C4-2B (cell line): ENCODE results near the gene SOX6.

Experiments used
- H3K27ac ChIP-seq: fragments of 450-650 bp; 2 replicates; pipeline ENCODE4 v1.5.1; 2017
- CTCF ChIP-seq: fragments of 450-650 bp; conservative IDR thresholded peaks from 2 replicates; pipeline ENCODE4 v1.5.1; 2017; ENCODE audit warnings: mild to moderate bottlenecking
- ZFX ChIP-seq: fragments of 450-650 bp; IDR thresholded peaks from 2 replicates; pipeline ENCODE4 v1.6.1; 2017

SOX6 gene

DNA sequence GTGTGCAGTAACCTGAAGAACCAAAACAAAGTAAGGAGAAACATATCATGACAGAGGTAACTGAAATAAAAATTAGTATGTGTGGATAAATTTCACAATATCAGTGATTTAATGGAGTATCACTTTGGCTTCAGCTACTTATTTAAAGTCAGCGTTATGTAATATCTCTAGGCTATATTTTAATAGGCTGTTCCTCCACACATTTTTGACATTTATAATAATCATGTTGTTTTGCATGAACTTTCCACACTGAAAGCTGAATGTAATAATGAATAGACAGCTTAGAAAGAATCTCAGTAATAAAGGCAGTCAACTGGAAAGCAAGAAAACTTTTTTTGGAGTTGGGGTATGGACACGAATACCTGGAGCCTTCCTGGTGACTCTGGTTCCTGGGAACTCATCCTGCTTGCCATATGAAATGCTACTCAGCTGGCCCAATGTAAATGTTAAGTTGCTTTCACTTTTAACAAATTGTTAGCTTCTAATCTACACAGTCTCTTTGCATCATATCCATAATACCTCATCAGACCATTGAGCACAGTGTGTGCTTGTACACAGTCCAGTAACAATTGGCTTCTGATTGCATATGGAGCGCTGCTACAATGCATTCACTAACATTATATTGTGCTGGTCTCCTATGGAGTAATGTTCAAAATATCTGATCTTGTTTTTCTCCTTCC, 257.7 kb downstream of the SOX6 start:
- TF ChIP-seq ZFX (no peak), CTCF (no peak)
- H3K27ac ChIP-seq: no peak overlapping the region

DNA sequence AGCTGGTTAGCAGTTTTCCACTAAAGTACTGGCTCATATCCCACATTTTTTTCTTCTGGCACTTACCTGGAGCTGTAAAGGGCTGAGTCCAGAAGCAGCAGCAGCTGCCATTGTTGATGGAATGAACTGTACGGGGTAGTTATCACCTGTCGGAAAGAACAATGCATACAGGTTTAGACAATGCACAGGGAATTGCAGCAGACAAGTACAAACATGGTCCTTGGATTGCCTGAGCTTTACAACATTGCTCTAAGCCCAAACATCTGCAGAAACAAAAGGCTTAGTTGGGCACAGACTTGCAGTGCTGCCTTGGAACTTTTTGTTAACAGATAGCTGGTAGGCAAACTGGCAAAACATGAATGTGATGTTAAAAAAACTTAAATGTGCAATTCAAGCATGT, 258.8 kb downstream of the SOX6 start:
- no peak for TF ChIP-seq CTCF
- no peak for TF ChIP-seq ZFX
- H3K27ac ChIP-seq: no peak overlapping the region

DNA sequence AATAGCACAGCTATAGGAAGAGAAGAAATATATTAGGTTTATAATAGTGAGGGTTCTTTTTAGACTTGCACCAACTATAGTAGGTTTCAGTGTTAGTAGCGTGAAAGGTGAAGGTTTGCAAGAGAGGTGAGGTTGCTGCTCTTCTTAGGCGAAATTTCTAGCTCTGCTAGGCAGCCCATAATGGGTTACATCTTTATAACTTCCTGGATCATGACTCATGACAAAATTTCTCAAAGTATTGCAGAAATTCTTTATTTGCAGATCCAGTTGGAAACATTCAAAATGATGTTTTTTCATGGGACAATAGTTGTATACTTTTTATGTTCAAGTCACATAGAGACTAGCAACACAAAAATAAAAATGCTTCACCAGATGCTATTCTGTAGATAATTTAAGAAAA, 260.0 kb downstream of the SOX6 start:
- TF ChIP-seq ZFX (no peak), CTCF (no peak)
- H3K27ac ChIP-seq: no peak overlapping the region

GRCh38 chr11:16095756-16096155, 260.6 kb downstream of the SOX6 start:
- H3K27ac ChIP-seq: no peak overlapping the region
- TF ChIP-seq ZFX (no peak), CTCF (no peak)

- H3K27ac ChIP-seq: no peak overlapping the region
- no peak for TF ChIP-seq CTCF
Observed at GRCh38 chr11:16093889-16094653, 262.3 kb downstream of the SOX6 start.

GRCh38 chr11:16091862-16092261, 264.5 kb downstream of the SOX6 start:
- TF ChIP-seq ZFX (no peak), CTCF (no peak)
- H3K27ac ChIP-seq: no peak overlapping the region

DNA sequence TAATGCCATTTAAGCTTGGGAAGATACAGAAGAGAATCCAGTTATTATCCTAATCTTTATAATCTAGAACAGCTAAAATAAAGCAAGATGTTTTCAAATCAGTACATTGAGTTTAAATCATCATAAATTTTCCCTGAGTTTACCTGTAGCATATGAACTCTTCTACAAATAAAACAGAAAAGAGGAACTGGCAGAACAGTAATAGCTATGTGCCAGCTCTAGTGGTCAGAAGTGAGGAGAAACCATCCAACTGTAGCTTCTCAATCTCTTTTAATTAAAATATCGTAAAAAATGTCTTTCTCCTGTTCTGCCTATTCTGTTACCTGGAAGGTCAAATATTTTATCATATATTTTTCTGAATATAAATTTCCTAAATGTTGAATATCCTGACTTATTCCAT, 266.9 kb downstream of the SOX6 start:
- TF ChIP-seq ZFX (no peak), CTCF (no peak)
- H3K27ac ChIP-seq: no peak overlapping the region
